SIG-M5 treated with dmso at 0.1 percent for 504 hours (cell line): ENCODE results near the gene BMAL1.
"Not testable (repeated sequence)": the region's sequence is repeated elsewhere in the genome, so short reads cannot be mapped to it uniquely, and the experiment has no call there.

Source experiments
- DNase-seq: peaks from one replicate; lab custom pipeline; 2025; ENCODE audit not compliant: unreplicated experiment; lab: John Stamatoyannopoulos, UW

BMAL1 gene

GRCh38 chr11:13368041-13368446, 90.5 kb downstream of the BMAL1 start:
- no peak for DNase-seq

GRCh38 chr11:13373216-13373615, 95.6 kb downstream of the BMAL1 start:
- no peak for DNase-seq

- DNase-seq: no peak
These were observed 98.2 kb downstream of the BMAL1 start for GRCh38 chr11:13375798-13376197.

GRCh38 chr11:13376402-13376801, 98.8 kb downstream of the BMAL1 start:
- no peak for DNase-seq

GRCh38 chr11:13376838-13377237, 99.2 kb downstream of the BMAL1 start:
- DNase-seq: no peak

- DNase-seq: no peak
These were observed 100.7 kb downstream of the BMAL1 start for GRCh38 chr11:13378316-13378715.

- no peak for DNase-seq
These were observed 103.1 kb downstream of the BMAL1 start for GRCh38 chr11:13380731-13381130.

- DNase-seq: no peak
These were observed 105.2 kb downstream of the BMAL1 start for GRCh38 chr11:13382751-13383150.

GRCh38 chr11:13384908-13385640, 107.5 kb downstream of the BMAL1 start:
- peak; percentile 48 for DNase-seq

GRCh38 chr11:13386567-13386966, 109.0 kb downstream of the BMAL1 start:
- DNase-seq: no peak

GRCh38 chr11:13388741-13389140, 111.2 kb downstream of the BMAL1 start:
- no peak for DNase-seq

- no peak for DNase-seq
These were observed 113.6 kb downstream of the BMAL1 start for GRCh38 chr11:13391217-13391616.

- not testable (repeated sequence) for DNase-seq
These were observed 120.7 kb downstream of the BMAL1 start for GRCh38 chr11:13398335-13398734.

- DNase-seq: no peak
These were observed 127.6 kb downstream of the BMAL1 start for GRCh38 chr11:13405220-13405619.

- no peak for DNase-seq
These were observed 137.6 kb downstream of the BMAL1 start for GRCh38 chr11:13415201-13415600.

- DNase-seq: no peak
These were observed 144.0 kb downstream of the BMAL1 start for GRCh38 chr11:13421561-13421960.

GRCh38 chr11:13423372-13423771, 145.8 kb downstream of the BMAL1 start:
- DNase-seq: no peak

- DNase-seq: no peak
These were observed 149.8 kb downstream of the BMAL1 start for GRCh38 chr11:13427440-13427839.

GRCh38 chr11:13429288-13429687, 151.7 kb downstream of the BMAL1 start:
- no peak for DNase-seq

GRCh38 chr11:13429836-13430235, 152.2 kb downstream of the BMAL1 start:
- DNase-seq: no peak

GRCh38 chr11:13433437-13433836, 155.8 kb downstream of the BMAL1 start:
- DNase-seq: no peak

GRCh38 chr11:13434247-13435205, 156.9 kb downstream of the BMAL1 start:
- DNase-seq: no peak
